Gastrocnemius medialis (tissue), 4 donors: Measurements from ENCODE around the gene VASN.

Experiments
- CTCF ChIP-seq, 5 experiments: fragments of 450-650 bp in 3 of 5; fragments of 200-600 bp in 2 of 5; sonication (generic) in 2 of 5; IDR thresholded peaks in 4 of 5; conservative IDR thresholded peaks in 1 of 5; 1 replicate in 4 of 5; 2 replicates in 1 of 5; pipeline ENCODE4 v1.5.1; 2016 to 2019; ENCODE audit warnings: antibody characterized with exemption in 5 of 5, mild to moderate bottlenecking in 3 of 5, moderate library complexity in 3 of 5
- POLR2A ChIP-seq, 2 donors: fragments of 450-650 bp; IDR thresholded peaks; one replicate each; pipeline ENCODE4 v1.6.1; 2017; ENCODE audit warnings: antibody characterized with exemption in 2 of 2, mild to moderate bottlenecking in 2 of 2, moderate library complexity in 2 of 2

- TF ChIP-seq CTCF (IDR thresholded peaks at IDR 0.05 in 4 of 5, conservative IDR thresholded peaks at IDR 0.05 in 1 of 5) (no peak), POLR2A (IDR thresholded peaks at IDR 0.05) (no peak)
Observed at GRCh38 chr16:4431023-4431422, 59.4 kb downstream of the VASN start.
